ENCODE measurements around the gene RGS18.
"Not testable (repeated sequence)": the region's sequence is repeated elsewhere in the genome, so short reads cannot be mapped to it uniquely, and the experiment has no call there.

Gene RGS18

GRCh38 chr1:192167011-192167410 is 8.7 kb downstream of the RGS18 start:
- DNase-seq (ENCODE audit: low read depth): no peak

DNA sequence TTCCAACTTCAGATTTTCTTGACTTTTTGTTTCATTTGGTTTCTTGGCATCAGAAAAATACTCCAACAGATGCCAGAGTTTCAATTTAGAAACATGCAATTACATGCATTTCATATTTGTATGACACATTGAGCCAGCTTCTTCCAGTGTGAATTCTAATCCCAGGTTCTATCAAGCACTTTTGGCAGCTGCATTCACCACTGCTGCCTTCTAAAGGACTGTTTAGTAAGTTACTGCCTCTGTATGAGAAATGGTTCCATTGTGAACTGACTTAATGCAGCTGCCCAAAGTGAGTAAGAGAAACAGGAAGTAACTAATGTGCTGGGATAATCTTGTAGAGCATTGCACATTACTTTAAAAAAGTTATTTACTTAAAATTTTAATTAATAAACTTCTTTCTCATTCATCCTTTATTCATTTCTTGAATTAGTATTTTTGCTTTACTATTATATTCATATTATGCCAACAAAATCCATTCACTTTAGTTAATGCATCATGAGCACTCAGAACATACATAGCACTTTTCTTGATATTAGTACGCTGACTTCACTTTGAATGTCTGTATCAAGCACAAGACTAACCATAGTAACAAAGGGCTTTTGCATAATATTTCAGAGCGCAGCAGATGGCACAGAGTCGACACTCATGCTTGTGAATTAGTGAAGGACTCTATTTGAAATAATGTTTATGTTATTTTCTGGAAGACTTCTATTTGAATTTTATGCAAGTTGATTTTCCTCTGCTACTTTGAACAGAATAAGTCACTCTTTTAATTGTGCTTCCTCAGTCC is 9.8 kb downstream of the RGS18 start:
- no peak for DNase-seq (ENCODE audit: low read depth)

- no peak for DNase-seq (ENCODE audit: low read depth)
Measured at GRCh38 chr1:192168964-192169363, 10.7 kb downstream of the RGS18 start.

DNA sequence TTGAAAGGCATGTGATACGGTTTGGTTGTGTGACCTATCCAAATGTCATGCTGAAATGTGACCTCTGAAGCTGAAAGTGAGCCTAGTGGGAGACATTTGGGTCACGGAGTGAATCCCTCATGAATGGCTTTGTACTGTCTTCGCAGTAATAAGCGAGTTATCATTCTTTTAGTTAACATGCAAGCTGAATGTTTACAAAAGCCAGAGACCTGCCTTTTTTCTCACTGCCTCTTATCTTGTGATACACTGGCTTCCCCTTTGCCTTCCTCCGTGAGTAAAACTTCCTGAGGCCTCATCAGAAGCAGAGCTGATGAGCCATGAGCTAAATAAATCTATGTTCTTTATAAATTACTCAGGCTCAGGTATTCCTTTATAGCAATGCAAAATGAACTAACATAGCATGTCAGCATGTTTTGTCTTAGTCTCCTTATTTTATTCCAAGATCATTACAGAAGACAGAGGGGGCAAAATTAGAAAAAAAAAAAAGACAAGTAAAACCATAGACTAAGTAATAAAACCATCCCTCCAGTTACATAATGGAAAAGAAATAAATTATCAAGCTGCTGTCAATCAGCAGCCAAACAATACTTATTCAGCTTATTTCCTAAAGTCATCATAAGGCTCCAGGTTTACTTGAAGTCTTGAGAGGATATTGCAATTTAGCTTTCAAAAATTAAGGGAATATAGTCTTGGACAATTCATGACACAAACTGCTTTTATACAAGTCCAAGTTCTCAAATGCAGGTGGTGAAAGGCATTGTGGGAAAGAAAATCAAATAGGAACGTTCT is 12.1 kb downstream of the RGS18 start:
- no peak for DNase-seq (ENCODE audit: low read depth)

GRCh38 chr1:192171123-192171522 is 12.9 kb downstream of the RGS18 start:
- no peak for DNase-seq (ENCODE audit: low read depth)

GRCh38 chr1:192175971-192176370 is 17.7 kb downstream of the RGS18 start:
- no peak for DNase-seq (ENCODE audit: low read depth)

- DNase-seq (ENCODE audit: low read depth): no peak
Measured at GRCh38 chr1:192183788-192184187, 25.5 kb downstream of the RGS18 start.

DNA sequence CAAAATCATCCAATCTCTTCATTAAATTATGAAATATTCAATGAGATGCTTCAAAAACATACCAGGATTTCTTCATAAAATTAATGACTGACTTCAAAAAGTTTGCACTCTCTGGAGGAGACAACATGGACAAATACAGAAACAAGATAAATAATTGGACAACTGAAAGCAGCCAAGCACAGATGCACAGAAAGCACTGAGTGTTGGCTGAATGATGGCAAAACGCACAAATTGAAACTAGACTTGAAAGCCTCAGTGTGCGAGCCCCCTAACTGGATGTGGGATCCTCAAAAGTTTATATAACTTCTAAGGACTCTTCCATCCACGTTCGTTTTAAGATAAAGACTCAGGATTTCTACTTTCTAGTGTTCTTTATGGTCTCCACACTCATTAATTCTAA is 27.9 kb downstream of the RGS18 start:
- DNase-seq (ENCODE audit: low read depth): no peak

DNA sequence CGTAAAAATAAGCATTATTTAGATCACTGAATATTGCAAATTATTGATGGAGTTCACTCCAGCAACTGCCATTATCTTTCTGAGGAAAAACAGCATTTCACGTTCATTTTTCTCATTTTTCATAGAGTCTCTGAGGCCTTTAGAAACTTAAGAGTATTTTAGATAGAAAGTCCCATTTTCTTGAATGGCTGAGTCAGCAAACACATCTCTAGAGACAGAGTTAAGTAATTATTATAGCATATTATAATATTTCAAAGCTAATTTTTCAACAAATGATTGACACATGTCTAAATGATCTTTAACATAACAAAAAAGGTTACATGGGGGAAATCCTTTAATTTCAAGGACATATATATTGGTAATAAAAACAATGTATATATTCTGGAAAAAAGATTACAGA is 31.8 kb downstream of the RGS18 start:
- no peak for DNase-seq (ENCODE audit: low read depth)

GRCh38 chr1:192201303-192201702 is 43.0 kb downstream of the RGS18 start:
- no peak for DNase-seq (ENCODE audit: low read depth)

- no peak for DNase-seq (ENCODE audit: low read depth)
Measured at GRCh38 chr1:192224396-192224795, 66.1 kb downstream of the RGS18 start.

GRCh38 chr1:192224846-192225245 is 66.6 kb downstream of the RGS18 start:
- no peak for DNase-seq (ENCODE audit: low read depth)

- DNase-seq (ENCODE audit: low read depth): no peak
Measured at GRCh38 chr1:192225266-192225665, 67.0 kb downstream of the RGS18 start.

DNA sequence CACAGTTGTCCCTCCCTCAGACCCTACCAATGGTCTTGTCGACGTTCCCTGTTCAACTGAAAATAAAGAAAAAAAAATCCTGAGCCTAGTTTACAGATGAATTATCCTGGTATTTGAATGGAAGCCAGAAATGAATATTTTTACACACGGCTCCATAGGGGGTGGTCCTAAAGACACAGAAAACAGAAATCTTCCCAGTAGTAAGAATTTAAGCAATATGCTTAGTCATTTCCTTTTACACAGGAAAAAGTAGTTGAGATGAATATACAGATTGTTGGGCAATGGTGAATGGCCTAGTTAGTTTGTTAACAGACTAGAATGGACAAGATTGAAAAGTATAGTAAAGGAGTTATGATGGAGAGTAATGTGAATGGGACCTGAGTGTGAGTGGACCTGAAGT is 67.4 kb downstream of the RGS18 start:
- DNase-seq (ENCODE audit: low read depth): no peak

DNA sequence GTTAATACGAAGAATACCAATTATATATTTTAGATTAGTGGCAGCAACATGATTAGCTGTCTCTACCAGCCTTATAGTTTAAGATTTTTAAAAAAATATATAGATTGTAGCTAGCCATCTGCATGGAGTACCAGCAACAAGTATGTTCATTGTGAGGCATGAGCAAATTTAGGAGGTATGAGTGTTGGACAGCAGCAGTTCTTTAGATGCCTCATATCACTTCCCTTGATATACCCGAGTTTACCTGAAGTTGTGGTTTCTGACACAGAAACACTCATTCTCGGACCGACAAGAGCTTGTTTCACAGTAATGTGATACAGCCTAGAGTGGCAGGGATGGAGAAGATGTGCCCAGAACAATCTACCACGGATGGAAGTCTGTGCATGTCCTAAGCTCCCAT is 69.1 kb downstream of the RGS18 start:
- no peak for DNase-seq (ENCODE audit: low read depth)

GRCh38 chr1:192227980-192228379 is 69.7 kb downstream of the RGS18 start:
- DNase-seq (ENCODE audit: low read depth): not testable (repeated sequence)

GRCh38 chr1:192232817-192233417 is 74.7 kb downstream of the RGS18 start:
- no peak for DNase-seq (ENCODE audit: low read depth)

GRCh38 chr1:192235127-192235526 is 76.9 kb downstream of the RGS18 start:
- no peak for DNase-seq (ENCODE audit: low read depth)

Measured in T-helper 22 cell (primary cell).